ENCODE results near the gene MYO5A.
"Not testable (repeated sequence)": the region's sequence is repeated elsewhere in the genome, so short reads cannot be mapped to it uniquely, and the experiment has no call there.

The MYO5A gene

DNA sequence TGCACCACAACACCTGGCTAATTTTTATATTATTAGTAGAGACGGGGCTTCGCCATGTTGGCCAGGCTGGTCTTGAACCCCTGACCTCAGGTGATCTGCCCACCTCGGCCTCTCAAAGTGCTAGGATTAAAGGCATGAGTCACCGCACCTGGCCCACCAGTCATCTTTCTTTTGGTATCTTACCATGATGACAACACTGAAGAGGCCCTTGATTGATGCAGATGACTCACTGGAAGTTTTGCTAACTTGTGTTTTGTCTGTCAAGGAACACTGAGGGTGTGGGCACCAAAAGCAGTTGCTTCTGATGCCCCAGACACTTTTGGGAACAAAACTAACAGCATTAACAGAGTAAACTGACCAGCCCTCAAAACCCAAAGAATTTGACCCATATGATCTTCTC, 88.3 kb downstream of the MYO5A start:
- TF ChIP-seq, protein P1, sequence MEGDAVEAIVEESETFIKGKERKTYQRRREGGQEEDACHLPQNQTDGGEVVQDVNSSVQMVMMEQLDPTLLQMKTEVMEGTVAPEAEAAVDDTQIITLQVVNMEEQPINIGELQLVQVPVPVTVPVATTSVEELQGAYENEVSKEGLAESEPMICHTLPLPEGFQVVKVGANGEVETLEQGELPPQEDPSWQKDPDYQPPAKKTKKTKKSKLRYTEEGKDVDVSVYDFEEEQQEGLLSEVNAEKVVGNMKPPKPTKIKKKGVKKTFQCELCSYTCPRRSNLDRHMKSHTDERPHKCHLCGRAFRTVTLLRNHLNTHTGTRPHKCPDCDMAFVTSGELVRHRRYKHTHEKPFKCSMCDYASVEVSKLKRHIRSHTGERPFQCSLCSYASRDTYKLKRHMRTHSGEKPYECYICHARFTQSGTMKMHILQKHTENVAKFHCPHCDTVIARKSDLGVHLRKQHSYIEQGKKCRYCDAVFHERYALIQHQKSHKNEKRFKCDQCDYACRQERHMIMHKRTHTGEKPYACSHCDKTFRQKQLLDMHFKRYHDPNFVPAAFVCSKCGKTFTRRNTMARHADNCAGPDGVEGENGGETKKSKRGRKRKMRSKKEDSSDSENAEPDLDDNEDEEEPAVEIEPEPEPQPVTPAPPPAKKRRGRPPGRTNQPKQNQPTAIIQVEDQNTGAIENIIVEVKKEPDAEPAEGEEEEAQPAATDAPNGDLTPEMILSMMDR (IDR thresholded peaks at IDR 0.05; ENCODE audit: low read depth, low read length): no peak
- no peak overlapping the region for H3K4me3 ChIP-seq (ENCODE audit: low read depth, low read length)

DNA sequence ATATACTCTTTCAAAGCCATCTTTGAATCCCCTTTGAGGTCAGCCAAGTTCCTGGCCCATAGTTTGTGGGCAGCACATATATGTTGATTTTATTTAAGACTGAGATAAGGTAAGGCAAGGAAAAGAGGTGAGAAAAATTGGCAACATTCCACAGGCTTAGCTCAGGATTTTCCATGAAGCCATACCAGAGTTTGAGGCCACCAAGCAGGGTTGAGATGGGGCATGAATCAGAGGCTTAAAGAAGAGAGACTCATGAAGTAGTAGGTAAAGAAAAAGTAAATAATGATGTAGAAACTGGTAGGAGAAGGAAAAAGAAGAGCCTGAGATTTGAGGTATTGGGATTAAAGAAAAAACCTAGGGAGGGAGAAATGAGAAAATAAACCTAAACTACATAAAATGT, 89.2 kb downstream of the MYO5A start:
- no peak overlapping the region for H3K4me3 ChIP-seq (ENCODE audit: low read depth, low read length)
- TF ChIP-seq, protein P1 (IDR thresholded peaks at IDR 0.05; ENCODE audit: low read depth, low read length): no peak

DNA sequence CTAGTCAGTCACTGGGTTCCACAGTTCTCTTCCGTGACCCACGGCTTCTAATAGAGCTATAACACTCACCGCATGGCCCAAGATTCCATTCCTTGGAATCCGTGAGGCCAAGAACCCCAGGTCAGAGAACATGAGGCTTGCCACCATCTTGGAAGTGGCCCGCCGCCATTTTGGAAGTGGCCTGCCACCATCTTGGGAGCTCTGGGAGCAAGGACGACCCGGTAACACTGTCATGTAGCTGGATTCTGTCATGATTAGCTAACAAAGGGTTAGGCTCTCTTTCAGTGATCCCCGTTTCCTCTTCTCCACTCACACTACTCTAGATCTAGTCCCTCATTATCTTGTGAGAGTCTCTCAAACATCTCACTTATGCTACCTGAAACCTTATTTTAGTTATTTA, 89.6 kb downstream of the MYO5A start:
- not testable (repeated sequence) for H3K4me3 ChIP-seq (ENCODE audit: low read depth, low read length)

DNA sequence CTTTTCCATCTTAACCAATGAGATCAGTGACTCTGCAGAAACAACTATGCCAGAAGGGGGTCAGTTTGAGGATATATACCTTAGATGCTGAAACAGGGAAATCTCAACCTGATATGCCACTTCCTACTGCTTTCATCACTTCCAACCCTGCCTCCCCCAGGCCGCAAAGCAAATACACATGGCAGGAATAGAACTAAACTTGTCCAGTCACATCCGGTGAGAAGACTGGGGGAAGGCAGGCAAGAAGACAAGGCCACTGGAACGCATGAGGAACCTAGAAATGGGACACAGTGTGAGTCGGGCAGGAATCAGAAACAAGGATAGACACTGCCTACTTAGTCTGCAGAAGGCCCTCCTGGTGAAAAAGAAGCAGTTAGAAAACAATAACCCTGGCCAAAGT, 90.6 kb downstream of the MYO5A start:
- H3K4me3 ChIP-seq (ENCODE audit: low read depth, low read length): no peak overlapping the region
- TF ChIP-seq, protein P1 (IDR thresholded peaks at IDR 0.05; ENCODE audit: low read depth, low read length): no peak

DNA sequence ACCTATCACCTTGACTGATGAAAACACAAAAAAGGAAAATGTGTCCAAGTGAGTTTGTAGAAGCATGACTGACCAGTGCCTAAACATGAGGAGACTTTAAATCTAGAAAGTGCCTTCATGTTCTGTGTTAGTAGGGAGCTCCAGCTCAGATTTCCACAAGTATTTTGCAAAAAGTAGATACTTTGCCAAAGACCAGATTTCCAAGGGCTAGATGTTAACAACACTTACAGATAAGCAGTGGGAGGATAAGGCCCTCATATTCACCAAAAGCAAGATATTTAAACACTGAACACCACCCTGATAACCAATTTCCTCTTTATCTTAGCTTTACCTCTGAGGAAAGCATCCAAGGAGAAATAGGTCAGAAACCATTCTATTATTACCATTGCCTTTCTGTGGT, 91.0 kb downstream of the MYO5A start:
- H3K4me3 ChIP-seq (ENCODE audit: low read depth, low read length): no peak overlapping the region
- TF ChIP-seq, protein P1 (IDR thresholded peaks at IDR 0.05; ENCODE audit: low read depth, low read length): no peak

DNA sequence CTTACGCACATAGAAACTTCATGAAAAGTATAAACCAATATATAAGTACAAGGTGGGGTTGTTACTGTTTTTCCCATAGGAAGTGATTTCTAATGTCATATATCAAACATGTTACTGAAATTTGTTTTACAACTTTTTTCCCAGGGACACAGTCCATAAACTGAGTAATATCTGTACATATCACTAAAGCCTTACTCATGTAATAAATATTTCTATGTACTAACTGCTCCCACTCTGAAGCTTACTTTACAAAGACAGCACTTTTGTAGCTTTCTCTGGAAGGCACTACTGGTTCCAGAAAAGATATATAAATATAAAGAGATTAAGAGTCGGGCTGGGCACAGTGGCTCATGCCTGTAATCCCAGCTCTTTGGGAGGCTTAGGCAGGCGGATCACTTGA, 91.7 kb downstream of the MYO5A start:
- TF ChIP-seq, protein P1 (IDR thresholded peaks at IDR 0.05; ENCODE audit: low read depth, low read length): no peak
- H3K4me3 ChIP-seq (ENCODE audit: low read depth, low read length): no peak overlapping the region

DNA sequence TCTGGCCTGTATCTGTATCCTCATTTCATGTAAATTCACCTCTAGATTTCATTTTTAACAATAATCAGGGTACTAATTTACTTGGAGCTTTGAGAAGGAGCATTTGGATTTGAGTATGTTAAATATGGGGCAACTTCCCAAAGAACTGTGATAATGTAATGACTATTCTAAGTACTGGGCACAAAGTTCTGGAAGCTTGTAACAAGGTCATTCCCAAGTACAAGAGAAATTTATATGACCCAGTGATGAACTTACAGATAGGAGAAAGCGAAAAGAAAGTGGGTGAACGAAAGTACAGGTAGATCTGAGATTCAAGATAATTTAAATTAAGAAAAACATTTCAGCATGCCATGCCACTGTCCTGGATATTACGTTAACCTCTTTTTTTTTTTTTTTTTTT, 93.8 kb downstream of the MYO5A start:
- TF ChIP-seq, protein P1 (IDR thresholded peaks at IDR 0.05; ENCODE audit: low read depth, low read length): no peak
- no peak overlapping the region for H3K4me3 ChIP-seq (ENCODE audit: low read depth, low read length)

DNA sequence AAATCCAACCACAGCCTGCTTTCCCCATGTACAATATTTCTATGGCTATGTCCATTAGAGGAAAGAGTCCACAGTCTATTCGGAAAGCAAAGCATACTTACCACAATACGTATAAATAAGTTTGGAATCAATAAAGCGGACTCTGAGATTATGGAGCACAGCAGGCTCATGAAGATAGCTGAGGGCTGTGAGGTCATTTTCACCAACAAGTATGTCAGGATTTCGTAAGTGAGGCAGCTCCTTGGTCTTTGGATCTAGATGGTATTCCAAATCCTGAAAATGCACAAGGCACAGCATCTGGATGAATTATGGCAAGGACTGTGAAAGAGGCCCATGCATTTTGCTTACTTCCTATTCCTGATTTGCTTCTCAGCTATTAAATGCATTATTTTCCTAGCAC, 100.4 kb downstream of the MYO5A start:
- H3K4me3 ChIP-seq (ENCODE audit: low read depth, low read length): no peak overlapping the region
- TF ChIP-seq, protein P1 (IDR thresholded peaks at IDR 0.05; ENCODE audit: low read depth, low read length): no peak

All from WI38 (cell line).